HG02642 (cell line): ENCODE data around the gene NAMPT.
"Not testable (repeated sequence)": the region's sequence is repeated elsewhere in the genome, so short reads cannot be mapped to it uniquely, and the experiment has no call there.

ENCODE experiments used
- ATAC-seq: cut with Tn5 transposase; IDR thresholded peaks from one replicate; pipeline ENCODE4 v1.9.1; 2021; ENCODE audit warnings: mild to moderate bottlenecking; ENCODE audit not compliant: unreplicated experiment, poor library complexity

NAMPT gene

DNA sequence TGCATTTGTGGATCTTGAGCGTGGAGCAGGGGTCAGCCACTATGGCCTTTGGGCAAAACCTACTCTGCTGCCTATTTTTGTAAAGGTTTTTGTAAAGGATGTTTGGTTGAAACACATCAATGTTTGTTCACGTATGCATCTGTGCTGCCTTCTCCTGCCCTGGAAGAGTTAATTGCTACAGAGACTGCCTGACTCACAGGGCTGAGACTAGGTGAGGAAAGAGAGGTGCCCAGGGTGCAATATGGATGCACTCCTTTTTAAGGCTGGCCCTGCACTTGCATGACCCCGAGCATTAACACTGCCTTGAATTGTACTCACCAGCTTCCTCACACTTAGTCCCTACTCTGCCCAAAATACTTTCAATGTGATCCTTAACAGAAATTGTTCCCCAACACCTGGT lies 20.9 kb upstream of the NAMPT start:
- no peak for ATAC-seq

DNA sequence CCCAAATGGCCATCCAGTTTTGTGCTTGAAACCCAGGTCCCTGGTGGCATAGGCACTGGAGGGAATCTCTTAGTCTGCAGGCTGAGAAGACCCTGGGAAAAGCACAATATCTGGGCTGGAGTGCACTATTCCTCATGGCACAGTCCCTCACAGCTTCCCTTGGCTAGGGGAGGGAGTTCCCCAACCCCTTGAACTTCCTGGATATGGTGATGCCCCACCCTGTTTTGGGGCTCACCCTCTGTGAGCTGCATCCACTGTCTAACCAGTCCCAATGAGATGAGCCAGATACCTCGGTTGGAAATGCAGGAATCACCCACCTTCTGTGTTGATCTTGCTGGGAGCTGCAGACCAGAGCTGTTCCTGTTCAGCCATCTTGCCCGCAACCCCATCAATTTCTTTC lies 19.8 kb upstream of the NAMPT start:
- ATAC-seq: no peak

DNA sequence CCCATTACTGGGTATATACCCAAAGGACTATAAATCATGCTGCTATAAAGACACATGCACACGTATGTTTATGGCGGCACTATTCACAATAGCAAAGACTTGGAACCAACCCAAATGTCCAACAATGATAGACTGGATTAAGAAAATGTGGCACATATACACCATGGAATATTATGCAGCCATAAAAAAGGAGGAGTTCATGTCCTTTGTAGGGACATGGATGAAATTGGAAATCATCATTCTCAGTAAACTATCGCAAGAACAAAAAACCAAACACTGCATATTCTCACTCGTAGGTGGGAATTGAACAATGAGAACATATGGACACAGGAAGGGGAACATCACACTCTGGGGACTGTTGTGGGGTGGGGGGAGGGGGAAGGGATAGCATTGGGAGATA lies 13.8 kb upstream of the NAMPT start:
- not testable (repeated sequence) for ATAC-seq

DNA sequence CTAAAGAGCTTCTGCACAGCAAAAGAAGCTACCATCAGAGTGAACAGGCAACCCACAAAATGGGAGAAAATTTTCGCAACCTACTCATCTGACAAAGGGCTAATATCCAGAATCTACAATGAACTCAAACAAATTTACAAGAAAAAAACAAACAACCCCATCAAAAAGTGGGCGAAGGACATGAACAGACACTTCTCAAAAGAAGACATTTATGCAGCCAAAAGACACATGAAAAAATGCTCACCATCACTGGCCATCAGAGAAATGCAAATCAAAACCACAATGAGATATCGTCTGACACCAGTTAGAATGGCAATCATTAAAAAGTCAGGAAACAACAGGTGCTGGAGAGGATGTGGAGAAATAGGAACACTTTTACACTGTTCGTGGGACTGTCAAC lies 13.4 kb upstream of the NAMPT start:
- not testable (repeated sequence) for ATAC-seq

DNA sequence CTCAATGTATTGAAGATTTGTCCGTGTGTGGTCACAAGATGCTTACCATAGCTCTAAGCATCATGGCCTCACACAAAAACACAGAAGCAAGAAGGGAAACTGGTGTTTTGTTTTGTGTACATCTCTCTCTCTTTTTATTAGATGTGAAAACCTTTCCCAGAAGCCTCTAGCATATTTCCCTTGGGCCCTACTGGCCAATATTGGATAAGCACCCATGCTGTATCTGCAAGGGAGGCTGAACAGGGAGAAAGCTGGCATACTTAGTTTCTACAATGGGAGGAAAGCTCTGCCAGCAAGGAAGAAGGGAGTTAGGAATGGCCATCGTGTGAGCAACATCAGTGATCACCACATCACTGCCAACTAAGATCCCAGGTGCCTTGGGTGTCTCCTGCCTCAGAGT lies 9.6 kb upstream of the NAMPT start:
- no peak for ATAC-seq

DNA sequence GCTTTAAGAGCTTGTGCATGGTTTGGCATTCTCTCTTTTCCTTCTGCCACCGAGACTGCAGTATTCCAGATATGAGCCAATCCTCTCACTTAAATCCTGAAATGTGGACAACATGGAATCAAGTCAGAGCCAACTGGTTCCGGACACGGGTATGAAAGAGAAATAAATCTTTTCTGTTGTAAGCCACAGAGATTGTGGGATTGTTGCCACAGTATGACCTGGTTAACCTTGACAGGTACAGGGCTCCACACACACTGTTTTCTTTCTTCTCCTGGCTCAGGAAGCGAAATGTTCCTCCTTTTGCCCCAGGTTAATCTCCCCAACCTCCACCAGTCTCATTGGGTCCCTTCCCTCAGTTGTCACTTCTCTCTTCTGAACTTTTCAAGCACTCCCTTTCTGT lies 6.5 kb upstream of the NAMPT start:
- ATAC-seq: no peak

DNA sequence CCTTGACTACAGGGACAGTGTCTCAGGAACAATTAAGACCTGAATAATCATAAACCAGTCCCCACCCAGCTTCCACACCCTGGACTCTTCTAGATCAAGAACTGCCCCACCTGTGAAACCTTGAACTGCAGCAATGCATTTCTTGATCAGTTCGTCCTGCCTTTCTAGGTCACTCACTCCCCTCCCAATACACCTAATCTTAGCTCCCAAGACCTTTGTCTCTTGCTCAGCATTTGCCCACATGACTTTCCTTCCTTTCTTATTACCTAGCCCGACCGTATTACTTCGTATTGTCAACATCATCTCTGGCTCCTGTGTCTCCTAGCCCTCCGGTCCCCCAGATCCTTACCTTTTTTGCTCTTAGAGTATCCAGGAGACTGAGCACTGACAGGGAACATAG lies 5.5 kb upstream of the NAMPT start:
- ATAC-seq: no peak

DNA sequence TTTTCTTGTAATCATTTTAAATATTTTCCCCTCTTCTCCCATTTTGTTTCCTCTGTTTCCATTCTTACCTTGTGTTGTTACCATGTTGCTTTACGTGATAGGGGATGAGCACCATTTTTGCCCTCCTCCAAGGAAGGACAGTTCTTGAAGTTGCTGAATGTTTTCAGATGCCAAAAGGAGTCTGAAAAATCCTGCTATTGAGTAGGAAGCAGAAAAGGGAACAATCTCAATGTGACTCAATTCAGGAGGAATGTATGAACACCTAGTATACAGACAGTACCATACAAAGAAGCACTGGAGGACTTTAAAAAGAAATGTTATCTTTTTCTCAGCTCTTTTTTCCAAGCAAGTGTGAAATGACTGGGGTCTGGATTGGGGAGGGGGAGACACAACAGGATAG lies 5.1 kb upstream of the NAMPT start:
- ATAC-seq: no peak

DNA sequence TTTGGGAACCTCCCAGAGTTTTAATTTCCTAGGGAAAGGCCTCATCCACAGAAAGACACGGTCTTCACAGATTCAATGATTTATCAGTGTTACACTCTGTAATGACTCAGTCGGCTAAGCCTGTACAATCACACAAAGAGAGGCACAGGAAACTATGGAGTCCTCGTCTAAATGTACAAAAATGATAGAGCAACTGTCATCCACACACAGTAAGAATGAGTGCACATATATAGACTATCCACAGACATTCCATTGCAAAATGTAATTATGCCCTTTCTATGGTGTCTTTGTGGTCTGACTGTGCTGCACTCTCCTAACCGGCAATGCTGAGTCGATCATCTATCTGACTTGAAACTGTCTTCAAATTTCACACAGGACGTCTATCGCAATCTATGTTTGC lies 3.5 kb upstream of the NAMPT start:
- no peak for ATAC-seq

DNA sequence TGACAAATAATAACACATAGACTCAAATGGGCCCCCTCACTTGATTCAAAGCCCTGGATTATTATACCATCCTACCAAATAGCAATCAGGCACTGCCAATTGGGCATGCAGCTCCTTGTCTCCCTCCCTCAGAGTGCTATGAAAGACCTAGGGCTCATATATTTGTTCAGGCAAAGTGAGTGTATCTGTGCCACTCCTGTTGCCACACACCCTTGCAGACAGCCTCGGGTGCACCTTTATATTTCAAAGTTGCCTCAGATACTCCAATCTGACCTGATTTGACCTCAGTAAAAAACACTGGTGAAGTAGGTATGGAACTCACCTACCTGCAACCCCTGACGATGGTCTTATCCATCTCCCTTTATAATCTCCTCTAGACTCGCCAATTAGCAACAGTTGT lies 3.0 kb upstream of the NAMPT start:
- ATAC-seq: no peak

DNA sequence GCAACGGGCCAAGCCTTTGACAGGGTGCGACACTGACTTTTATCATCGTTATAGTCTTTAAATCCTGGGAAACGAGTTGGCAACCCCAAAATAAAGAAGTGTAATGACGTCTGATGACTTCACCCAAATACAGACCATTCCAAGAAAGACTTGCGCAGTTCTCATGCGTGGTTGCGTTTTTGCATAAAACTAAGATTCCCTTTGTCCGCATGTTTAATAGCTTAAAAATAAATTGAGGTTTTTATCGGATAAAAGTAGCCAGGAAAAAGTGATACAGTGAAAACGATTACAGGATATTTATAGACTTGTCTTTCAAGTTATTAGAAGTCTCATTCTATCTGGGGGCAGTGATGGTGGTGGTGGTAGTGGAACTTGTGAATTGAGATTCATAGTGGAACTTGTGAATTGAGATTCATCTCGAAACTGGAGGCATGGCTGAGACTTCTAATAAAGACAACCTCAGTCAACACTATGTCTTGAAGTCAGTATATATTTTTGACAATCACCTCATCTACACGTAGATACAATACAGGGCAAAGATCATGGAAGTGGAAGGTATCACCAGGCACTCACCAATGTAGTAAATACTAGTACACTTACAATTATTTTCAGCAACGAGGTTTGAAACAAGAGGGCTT lies 1.2 kb upstream of the NAMPT start:
- no peak for ATAC-seq

DNA sequence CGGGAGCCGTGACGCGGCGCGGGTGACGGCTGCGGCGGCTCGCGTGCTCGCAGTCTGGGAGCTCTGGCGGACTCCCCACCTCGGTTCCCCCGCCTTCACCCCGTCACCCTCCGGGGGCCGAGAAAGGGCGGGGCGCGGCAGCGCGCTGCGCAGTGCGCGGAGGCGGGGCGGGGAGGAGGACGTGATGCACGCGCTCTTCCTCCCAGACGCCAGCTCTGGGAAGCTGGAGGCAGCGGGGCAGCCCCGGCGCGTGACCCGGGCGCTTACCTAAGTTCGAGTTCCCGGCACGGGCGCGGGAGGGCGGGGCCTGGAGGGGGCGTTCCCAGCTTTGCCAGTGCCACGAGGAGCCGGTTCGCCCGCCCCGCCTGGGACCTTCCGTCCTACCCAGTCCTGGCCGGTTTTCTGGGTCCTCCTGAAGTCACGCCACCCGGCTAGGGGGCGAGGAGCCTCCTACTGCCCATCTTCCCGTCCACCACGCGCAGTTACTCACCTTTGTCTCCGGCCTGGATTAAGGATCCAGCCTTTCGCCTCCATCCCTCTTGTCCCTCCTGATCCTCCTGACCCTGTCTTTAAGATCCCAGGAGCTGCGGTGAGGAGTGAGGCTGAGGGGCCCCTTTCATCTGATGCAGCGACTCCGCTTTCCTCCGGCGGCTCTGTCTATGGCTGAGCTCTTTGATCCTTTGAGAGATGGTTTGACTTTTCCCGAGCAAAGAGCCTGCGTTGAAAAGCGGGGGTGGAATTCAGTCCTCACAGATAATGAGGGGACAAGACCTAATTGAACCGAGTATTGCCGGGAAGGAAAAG lies 470 bp upstream of the NAMPT start:
- peak; percentile 86 for ATAC-seq

DNA sequence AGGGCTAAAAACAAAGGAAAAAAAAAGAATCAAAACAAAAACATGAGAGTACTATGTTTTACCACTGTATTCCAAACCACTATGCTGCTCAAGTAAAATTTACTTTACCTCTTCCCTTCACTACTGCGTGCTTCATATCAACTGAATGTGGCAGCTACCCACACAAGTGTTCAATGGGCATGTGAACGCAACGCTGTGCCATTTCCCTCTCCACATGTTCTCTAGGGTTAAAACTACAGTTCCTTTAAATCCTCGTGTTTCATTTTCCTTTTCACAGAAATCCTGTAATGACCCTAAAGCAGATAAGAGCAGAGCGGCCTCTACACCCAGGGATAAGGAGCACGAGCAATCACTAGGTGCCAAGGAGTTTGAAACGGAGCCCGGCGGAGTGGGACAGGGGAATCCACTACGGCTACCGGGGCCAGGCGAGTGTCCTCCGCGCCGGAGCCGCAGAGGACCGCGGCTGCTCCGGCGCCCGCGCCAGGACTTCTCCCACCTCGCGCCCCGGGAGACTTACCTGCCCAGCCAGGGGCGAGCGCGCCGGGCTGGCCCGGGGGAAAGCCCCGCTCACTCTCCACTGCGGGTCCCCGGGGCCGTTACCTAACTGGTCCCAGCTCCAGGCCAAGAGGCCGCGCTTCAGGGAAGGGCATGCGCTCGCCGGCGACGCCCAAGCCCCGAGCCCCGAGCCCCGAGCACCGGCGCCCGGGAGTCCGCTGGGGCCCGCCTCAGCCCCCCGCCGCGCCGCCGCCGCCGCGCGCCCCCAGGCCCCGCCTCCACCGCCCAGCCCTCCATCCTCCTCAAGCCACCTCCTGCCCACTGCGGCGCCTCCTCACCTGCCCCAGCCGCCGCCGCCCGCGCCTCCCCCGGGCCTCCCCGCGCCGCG lies 711 bp downstream of the NAMPT start:
- ATAC-seq: peak; percentile 18

DNA sequence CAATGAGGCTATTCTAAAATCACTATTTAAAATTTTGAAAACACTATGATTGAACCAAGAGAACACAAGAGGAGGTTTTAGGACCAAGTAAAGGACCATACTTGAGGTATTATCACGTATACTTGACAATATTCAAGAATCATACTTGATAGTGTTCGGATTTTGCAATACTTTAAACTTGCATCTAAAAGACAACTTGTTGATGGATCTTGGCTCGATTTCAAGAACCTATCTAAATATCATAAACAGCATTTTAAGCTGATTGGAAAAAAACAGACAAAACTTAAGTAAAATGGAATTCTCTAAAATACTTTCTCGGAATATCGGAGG lies 1.3 kb downstream of the NAMPT start:
- ATAC-seq: no peak

DNA sequence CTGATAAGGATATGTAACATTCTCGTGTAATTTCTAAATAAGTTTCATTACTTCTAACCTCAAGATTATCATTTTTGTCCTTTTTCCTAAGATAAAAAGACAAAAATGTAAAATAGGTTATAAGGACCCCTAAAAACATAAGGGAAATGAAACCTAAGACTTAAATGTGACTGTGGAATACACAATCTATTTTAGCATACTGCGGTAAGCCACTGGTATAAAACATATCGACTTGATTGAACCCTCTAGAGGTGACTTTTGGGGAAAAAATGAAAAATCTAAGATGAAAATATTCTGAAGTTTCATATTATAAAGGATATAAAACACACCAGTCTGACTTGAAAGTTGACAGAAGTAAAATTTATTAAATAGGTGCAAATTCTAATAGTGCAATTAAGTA lies 1.9 kb downstream of the NAMPT start:
- ATAC-seq: no peak

DNA sequence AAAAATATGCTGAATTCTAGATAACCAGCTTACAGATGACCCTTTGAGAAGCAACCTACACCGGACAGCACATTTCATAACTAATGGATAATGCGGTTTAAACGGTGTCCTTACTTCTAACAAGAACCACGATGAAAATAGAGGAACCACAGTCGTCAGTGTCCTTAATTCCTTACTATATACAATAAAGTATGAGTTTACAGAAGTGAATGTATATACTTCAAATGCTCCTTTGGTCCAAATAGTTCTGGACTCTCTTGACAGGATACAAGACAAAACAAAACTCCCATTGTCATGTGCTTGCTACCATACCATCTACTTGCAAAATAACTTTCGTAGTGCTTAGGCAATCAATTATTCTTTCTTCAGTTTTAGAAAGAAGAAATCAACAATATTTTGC lies 2.4 kb downstream of the NAMPT start:
- no peak for ATAC-seq

DNA sequence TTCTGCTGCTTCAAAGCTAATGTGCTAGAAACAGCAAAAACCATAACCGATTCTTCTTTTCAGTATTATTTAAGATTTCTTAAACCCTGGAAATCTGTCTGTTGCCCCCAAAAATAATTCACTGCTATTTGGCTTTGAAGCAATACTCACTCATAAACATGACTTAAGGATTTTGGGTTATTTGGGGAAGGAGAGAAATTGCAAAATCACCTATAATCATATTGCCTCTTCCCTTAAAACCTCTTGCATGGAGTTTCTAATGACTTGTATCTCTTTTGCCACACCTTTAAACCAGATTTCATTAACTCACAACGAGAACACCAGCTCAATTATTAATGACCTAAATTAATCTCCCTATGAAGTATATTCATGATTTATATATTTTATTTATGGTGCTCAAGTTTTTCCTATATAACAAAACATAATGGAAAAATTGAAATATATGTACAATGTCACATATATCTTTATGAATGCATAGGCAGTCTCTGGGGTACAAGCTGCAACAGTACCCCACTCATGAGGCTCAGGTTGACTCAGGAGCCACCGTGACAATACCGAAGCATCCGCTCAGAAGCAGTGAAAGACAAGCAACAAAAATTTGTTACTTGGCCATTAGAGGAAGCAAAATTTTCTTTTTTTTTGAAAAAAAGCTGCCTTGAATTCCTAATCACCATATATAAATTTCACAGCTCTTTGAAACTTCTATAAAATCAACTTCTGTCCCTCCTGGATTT lies 3.0 kb downstream of the NAMPT start:
- ATAC-seq: no peak

DNA sequence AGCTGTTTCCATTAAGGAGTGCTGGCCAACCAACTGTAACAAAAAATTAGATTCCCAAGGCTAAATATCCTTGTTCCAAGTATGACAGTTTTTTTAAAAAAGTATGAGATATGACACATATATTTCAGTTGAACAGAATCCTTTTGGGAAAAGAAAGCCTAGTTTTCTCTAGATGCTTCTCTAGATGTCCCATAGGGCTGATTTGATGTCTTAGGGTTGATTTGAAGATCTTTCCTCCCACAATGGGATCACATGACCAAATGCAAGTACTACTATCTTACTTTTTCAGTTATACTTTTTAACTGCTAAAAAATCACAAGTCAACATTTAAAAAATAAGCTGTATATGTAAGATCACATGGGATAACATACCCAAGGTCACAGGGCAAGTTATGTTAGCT lies 3.7 kb downstream of the NAMPT start:
- ATAC-seq: no peak

DNA sequence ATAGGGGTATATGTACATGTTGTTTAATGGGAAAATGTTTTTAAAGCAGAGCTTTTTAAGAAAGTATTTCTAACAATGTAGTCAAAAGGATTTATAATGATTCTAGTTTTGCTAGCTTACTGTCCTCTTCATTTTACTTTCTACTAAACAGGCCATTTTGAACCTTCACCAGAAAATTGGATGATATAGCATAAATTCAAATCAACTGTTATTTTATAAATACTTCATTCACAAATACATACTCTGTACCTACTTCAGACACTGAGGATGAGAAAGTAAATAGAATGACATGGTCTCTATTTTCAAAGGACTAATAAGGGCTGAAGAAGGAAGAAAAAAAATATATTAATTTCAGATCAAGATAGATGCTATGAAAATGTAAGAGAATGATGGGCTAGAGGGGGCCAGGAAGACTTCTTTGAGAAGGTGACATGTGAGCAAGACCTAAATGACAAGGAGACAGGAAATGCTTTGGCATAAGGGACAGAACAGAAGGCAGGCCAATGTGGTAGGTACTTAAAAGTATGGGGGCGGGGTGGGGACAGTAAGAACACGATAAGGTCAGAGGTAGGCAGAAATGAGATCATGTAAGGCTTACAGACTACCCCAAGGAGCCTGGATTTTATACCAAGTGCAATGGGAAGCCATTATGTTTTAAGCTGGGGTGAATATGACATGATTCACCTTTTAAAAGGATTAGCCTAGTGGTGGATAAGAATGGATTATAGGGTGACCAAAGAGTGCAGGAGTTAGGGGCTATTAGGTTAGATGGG lies 5.2 kb downstream of the NAMPT start:
- no peak for ATAC-seq

DNA sequence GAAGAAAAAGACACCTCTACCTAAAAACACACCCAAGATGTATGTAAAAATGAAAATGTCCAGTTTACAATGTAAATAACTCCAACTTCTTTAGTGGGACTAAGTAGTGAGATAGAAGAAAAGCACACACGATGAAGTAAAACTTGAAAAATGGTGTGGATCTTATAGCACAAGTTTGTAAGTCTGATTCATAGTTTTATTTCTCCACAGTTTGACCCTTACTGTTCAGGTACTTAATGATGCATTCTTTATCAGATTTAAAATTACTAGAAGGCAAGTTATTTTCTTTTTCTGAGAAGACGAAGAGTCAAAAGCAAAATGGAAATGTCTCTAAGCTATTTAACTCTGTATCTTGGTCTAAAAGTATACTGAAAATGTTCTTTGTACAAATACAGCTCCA lies 6.1 kb downstream of the NAMPT start:
- no peak for ATAC-seq
